ENCODE results near the gene FSTL4. TPM values are rescaled to one million over a fixed set of nuclear protein-coding genes. Genes with fewer than 3 reads are reported as not detected.

FSTL4 gene
- polyA plus RNA-seq, 1 of the 3 experiments (the other 2 are of a cell fraction): not detected

- CTCF ChIA-PET: no interaction called here
- TF ChIP-seq CTCF (IDR thresholded peaks at IDR 0.05) (no peak), TEAD4 (IDR thresholded peaks at IDR 0.05; ENCODE audit: borderline replicate concordance, insufficient read depth) (no peak), CHD2 (IDR thresholded peaks at IDR 0.05; ENCODE audit: low read length, partially characterized antibody) (no peak), RFX5 (IDR thresholded peaks at IDR 0.05; ENCODE audit: low read length) (no peak), IRF3 (IDR thresholded peaks at IDR 0.05; ENCODE audit: low read depth, low read length) (no peak), NFIC (IDR thresholded peaks at IDR 0.05; ENCODE audit: borderline replicate concordance) (no peak), RXRA (IDR thresholded peaks at IDR 0.05; ENCODE audit: borderline replicate concordance, low read depth) (no peak), RCOR1 (IDR thresholded peaks at IDR 0.05; ENCODE audit: low read length) (no peak), MXI1 (IDR thresholded peaks at IDR 0.05; ENCODE audit: low read depth, low read length) (no peak), USF1 (IDR thresholded peaks at IDR 0.05; ENCODE audit: borderline replicate concordance, low read depth) (no peak), USF2 (IDR thresholded peaks at IDR 0.05; ENCODE audit: borderline replicate concordance, low read depth, low read length) (no peak), JUND (IDR thresholded peaks at IDR 0.05) (no peak), FOXJ3 (CRISPR knock-in tag; IDR thresholded peaks at IDR 0.05) (no peak), SIN3A (IDR thresholded peaks at IDR 0.05; ENCODE audit: borderline replicate concordance, low read depth, low read length) (no peak), RAD21 (IDR thresholded peaks at IDR 0.05; ENCODE audit: low read length) (no peak), EP300 (IDR thresholded peaks at IDR 0.05; ENCODE audit: borderline replicate concordance in 1 of 2, low read depth in 1 of 2, low read length in 1 of 2) (no peak), GATA2 (CRISPR knock-in tag; IDR thresholded peaks at IDR 0.05) (no peak), POLR2AphosphoS5 (IDR thresholded peaks at IDR 0.05; ENCODE audit: low read depth, low read length) (no peak), ZBTB33 (IDR thresholded peaks at IDR 0.05; ENCODE audit: borderline replicate concordance, low read depth) (no peak), EZH2phosphoT487 (IDR thresholded peaks at IDR 0.05; ENCODE audit: borderline replicate concordance, low read depth) (no peak)
- no peaks in the 10 kb centered on the region for H3F3A ChIP-seq (replicated peaks; ENCODE audit: insufficient read depth)
- no peak overlapping the region for H3K4me2 ChIP-seq
- POLR2A ChIA-PET: no interaction called here
- no peaks in the 10 kb centered on the region for H3K4me1 ChIP-seq (ENCODE audit: control insufficient read depth in 1 of 2, insufficient read depth in 2 of 2, low read depth in 1 of 2, low read length in 1 of 2)
- no peaks in the 10 kb centered on the region for H3K79me2 ChIP-seq (ENCODE audit: insufficient read depth)
- DNase-seq: no peak
- no peak overlapping the region for H3K4me3 ChIP-seq (ENCODE audit: low read depth in 2 of 2, low read length in 1 of 2)
- no peak overlapping the region for H3K27ac ChIP-seq (ENCODE audit: low read depth in 2 of 2, low read length in 1 of 2)
- H3K9me3 ChIP-seq: no peaks in the 10 kb centered on the region
- WGBS (ENCODE audit: low lambda C conversion rate): 52% methylated on average over 8 of the region's 9 CpGs
- H3K9ac ChIP-seq: no peak overlapping the region
- H3K27me3 ChIP-seq (ENCODE audit: insufficient read depth): no peaks in the 10 kb centered on the region; the same call in none of the 2 replicates
- no peaks in the 10 kb centered on the region for H3K36me3 ChIP-seq (replicated peaks in 1 of 2; ENCODE audit: control insufficient read depth in 1 of 2, insufficient read depth in 2 of 2, low read length in 1 of 2)
- no peak overlapping the region for H2AFZ ChIP-seq (ENCODE audit: low read depth)
- H4K20me1 ChIP-seq (ENCODE audit: insufficient read depth): no peaks in the 10 kb centered on the region
- no peaks in the 10 kb centered on the region for H3K9me2 ChIP-seq
Observed at GRCh38 chr5:133387621-133388020, 224.7 kb downstream of the FSTL4 start.

Measured in SK-N-SH (cell line).